ENCODE data around the gene HIBCH. TPM values are rescaled to one million over a fixed set of nuclear protein-coding genes. Genes with fewer than 3 reads are reported as not detected.

The HIBCH gene
- total and polyA plus RNA-seq, 3 donors from 2014 or later = 44.1 to 67.0 (median 46.1) TPM

DNA sequence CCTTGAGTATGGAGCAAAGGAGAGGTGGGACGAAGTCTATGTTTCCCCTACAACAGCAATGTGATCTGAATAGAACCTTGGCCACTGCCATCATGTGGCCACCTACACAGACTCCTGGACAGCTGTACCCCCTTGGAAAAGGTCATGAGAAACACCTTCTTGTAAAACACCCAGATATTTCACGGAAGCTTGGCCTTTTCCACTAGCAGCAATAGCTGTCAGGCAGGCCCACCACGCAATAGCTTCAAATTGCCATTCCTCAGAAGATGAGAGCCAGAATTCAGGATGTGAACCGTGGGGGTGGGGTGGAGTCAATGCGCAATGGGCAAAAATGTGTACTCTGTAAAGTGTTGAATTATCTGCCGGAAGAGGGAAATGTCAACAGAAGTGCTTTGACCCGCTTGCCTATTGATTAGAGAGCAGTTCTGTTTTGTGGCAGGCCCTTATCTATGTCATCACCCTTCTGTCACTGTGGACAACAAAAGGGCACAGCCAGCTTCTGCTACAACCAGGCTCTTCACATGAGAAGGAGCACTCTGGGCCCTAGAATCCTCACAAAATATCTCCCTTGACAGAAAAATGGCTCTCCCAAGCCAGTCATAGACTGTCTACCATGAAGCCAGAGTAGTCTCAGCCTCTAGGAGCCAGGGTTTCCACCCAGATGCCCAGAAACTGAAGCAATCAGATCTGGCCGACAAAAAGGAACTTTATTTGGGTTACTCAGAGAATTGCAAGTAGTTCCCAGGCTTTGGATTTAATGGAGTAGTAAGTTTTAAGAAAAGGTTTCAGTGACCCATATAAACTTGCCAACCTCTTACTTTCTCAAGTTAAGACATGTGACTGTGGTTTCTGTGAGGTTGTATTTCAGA, 33.3 kb upstream of the HIBCH start:
- Histone ChIP-seq H3K9me3 (no peaks in the 10 kb centered on the region), H3K27ac (no peak overlapping the region), H3K27me3 (no peaks in the 10 kb centered on the region), H3K4me1 (no peaks in the 10 kb centered on the region), H3K4me3 (no peak overlapping the region), H3K36me3 (ENCODE audit: low read depth, missing control alignments) (no peaks in the 10 kb centered on the region)
- DNase-seq = no peak
- TF ChIP-seq POLR2A (IDR thresholded peaks at IDR 0.05) (no peak), CTCF (IDR thresholded peaks at IDR 0.05) (no peak)
- 85 to 90% methylated on average over 7 to 8 of the region's 8 CpGs for WGBS, 2 donors
- intact Hi-C loops (cut with DNase I; ENCODE audit: low total_unique reads) = no loop called here

GRCh38 chr2:190351955-190352354, 32.3 kb upstream of the HIBCH start:
- intact Hi-C loops (cut with DNase I; ENCODE audit: low total_unique reads) = no loop called here
- H3K4me3 ChIP-seq = no peak overlapping the region
- no peaks in the 10 kb centered on the region for H3K36me3 ChIP-seq (ENCODE audit: low read depth, missing control alignments)
- WGBS, 2 donors = 74 to 81% methylated on average over 3 of the region's 3 CpGs
- H3K9me3 ChIP-seq = no peaks in the 10 kb centered on the region
- DNase-seq = no peak
- H3K27me3 ChIP-seq = no peaks in the 10 kb centered on the region
- no peak overlapping the region for H3K27ac ChIP-seq
- TF ChIP-seq CTCF (IDR thresholded peaks at IDR 0.05) (no peak), POLR2A (IDR thresholded peaks at IDR 0.05) (no peak)
- no peaks in the 10 kb centered on the region for H3K4me1 ChIP-seq

DNA sequence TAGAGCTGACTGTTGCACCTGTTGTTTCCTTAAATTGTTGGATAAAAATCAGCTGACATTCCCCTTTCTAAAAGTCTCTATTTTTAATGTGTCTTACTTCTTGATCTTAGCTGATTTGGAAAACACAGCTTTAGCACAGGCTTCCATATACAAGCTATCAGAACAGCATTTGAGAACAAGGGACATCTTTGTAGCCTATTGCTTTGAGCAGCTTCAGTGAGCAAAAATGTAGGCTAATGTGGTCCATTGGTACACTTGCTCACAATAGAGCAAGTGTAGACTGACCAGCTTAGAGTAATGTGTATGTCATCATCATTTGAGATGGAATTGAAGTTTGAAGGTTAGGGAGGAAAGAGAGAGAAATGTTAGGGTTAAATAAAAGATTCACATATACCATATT, 30.7 kb upstream of the HIBCH start:
- intact Hi-C loops (cut with DNase I; ENCODE audit: low total_unique reads) = no loop called here
- no peaks in the 10 kb centered on the region for H3K36me3 ChIP-seq (ENCODE audit: low read depth, missing control alignments)
- no peak for TF ChIP-seq CTCF (IDR thresholded peaks at IDR 0.05)
- TF ChIP-seq POLR2A (IDR thresholded peaks at IDR 0.05) = no peak
- no peaks in the 10 kb centered on the region for H3K9me3 ChIP-seq
- no peak overlapping the region for H3K4me3 ChIP-seq
- no peak for DNase-seq
- H3K27ac ChIP-seq = no peak overlapping the region
- no peaks in the 10 kb centered on the region for H3K27me3 ChIP-seq
- H3K4me1 ChIP-seq = no peaks in the 10 kb centered on the region

DNA sequence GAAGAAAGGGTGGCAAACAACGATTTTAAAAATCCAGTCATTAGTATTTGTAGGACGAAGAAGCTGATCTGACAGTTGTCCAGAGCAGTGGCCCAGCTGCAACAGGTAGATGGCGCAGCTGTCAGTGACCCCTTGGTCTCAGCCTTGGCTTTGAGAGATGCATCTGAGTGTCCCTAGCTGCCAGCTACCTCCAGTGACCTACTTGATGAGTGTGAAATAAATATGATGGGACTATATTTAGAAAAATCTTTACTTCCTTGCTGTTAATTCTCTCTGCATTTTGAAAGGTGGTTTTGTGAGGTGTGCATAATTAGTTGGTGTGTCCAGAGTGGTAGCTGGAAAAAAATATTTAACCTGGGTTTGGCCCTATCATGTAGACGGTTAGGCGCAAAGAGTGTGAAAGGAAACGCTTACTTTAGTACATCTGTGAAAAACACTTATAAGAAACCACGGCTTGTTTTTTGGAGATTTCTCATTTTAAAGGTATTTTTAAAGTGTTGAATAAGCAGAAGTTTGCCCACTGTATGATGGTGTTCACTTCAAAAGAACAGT, 24.7 kb upstream of the HIBCH start:
- Histone ChIP-seq H3K36me3 (ENCODE audit: low read depth, missing control alignments) (no peaks in the 10 kb centered on the region), H3K4me1 (peaks cover 6% of the 10 kb centered on the region), H3K4me3 (peak overlapping the region; percentile 70 to 84), H3K9me3 (no peaks in the 10 kb centered on the region), H3K27me3 (no peaks in the 10 kb centered on the region), H3K27ac (peak overlapping the region; percentile 68 to 92)
- 22 to 25% methylated on average over 7 of the region's 7 CpGs for WGBS, 2 donors
- intact Hi-C loops (cut with DNase I; ENCODE audit: low total_unique reads) = no loop called here
- peak; percentile 77 for DNase-seq
- TF ChIP-seq POLR2A (IDR thresholded peaks at IDR 0.05) (no peak), CTCF (IDR thresholded peaks at IDR 0.05) (peak in 2 of 3 experiments; percentile 20 to 39)

Measured in testis (tissue), 3 donors.